ENCODE results near the gene THSD7B.

DNA sequence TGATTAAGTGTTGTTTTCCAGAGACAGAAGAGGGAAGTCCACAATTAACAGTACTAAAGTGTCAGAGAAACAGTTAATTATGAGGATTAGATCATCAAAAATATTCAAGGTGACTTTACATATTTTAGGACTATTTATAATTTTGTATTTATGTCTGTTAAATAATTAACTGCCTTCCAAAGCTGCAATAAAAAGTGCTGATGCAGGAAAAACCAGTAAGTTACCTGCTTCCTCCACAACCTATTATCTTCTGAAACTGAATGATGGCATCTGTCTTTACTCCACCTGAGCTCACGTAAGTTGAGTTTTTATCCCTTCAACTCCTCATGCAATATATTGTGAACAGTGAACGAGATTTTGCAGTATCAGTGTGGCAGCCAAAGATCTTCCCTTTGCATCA is 570.7 kb downstream of the THSD7B start:
- TF ChIP-seq SP1 (IDR thresholded peaks at IDR 0.05; ENCODE audit: low read depth, low read length) = no peak
- no peak for TF ChIP-seq SUZ12 (IDR thresholded peaks at IDR 0.05; ENCODE audit: unreplicated experiment)
- no peak for TF ChIP-seq POLR2AphosphoS5 (IDR thresholded peaks at IDR 0.05; ENCODE audit: low read length)
- no peak for TF ChIP-seq POLR2A (IDR thresholded peaks at IDR 0.05; ENCODE audit: low read depth, low read length)
- no peak for TF ChIP-seq HDAC6 (IDR thresholded peaks at IDR 0.05; ENCODE audit: unreplicated experiment)
- TF ChIP-seq, protein P1, sequence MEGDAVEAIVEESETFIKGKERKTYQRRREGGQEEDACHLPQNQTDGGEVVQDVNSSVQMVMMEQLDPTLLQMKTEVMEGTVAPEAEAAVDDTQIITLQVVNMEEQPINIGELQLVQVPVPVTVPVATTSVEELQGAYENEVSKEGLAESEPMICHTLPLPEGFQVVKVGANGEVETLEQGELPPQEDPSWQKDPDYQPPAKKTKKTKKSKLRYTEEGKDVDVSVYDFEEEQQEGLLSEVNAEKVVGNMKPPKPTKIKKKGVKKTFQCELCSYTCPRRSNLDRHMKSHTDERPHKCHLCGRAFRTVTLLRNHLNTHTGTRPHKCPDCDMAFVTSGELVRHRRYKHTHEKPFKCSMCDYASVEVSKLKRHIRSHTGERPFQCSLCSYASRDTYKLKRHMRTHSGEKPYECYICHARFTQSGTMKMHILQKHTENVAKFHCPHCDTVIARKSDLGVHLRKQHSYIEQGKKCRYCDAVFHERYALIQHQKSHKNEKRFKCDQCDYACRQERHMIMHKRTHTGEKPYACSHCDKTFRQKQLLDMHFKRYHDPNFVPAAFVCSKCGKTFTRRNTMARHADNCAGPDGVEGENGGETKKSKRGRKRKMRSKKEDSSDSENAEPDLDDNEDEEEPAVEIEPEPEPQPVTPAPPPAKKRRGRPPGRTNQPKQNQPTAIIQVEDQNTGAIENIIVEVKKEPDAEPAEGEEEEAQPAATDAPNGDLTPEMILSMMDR (IDR thresholded peaks at IDR 0.05 in 2 of 3, conservative IDR thresholded peaks at IDR 0.05 in 1 of 3; ENCODE audit: control insufficient read depth in 2 of 3, extremely low read depth in 1 of 3, insufficient read depth in 1 of 3, low read depth in 3 of 3, low read length in 3 of 3) = no peak
- no peak for TF ChIP-seq EZH2 (IDR thresholded peaks at IDR 0.05; ENCODE audit: borderline replicate concordance, control insufficient read depth, low read depth, low read length)
- TF ChIP-seq MTA3 (IDR thresholded peaks at IDR 0.05; ENCODE audit: borderline replicate concordance, low read length) = no peak
- TF ChIP-seq, protein P2, sequence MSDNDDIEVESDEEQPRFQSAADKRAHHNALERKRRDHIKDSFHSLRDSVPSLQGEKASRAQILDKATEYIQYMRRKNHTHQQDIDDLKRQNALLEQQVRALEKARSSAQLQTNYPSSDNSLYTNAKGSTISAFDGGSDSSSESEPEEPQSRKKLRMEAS (IDR thresholded peaks at IDR 0.05; ENCODE audit: low read depth, low read length) = no peak
- no peak for TF ChIP-seq GABPA (IDR thresholded peaks at IDR 0.05; ENCODE audit: low read depth)
- no peak for TF ChIP-seq FOXM1 (IDR thresholded peaks at IDR 0.05; ENCODE audit: low read depth, low read length)
- TF ChIP-seq ZBED1 (IDR thresholded peaks at IDR 0.05; ENCODE audit: borderline replicate concordance) = no peak
- TF ChIP-seq TAF1 (IDR thresholded peaks at IDR 0.05; ENCODE audit: borderline replicate concordance, low read depth, low read length) = no peak
- TF ChIP-seq CHD2 (IDR thresholded peaks at IDR 0.05; ENCODE audit: borderline replicate concordance, low read depth, low read length) = no peak
